ENCODE measurements around the gene MB.

Gene MB

GRCh38 chr22:35605851-35606481, 11.2 kb downstream of the MB start:
- no peaks in the 10 kb centered on the region for H3K9me3 ChIP-seq (ENCODE audit: low read length)
- H3K4me3 ChIP-seq (ENCODE audit: low read length) = no peak overlapping the region
- H2AFZ ChIP-seq (ENCODE audit: low read depth, low read length) = no peak overlapping the region
- no peaks in the 10 kb centered on the region for H3K4me1 ChIP-seq (ENCODE audit: insufficient read depth, low read length)
- no peaks in the 10 kb centered on the region for H3K36me3 ChIP-seq (ENCODE audit: insufficient read depth, low read length)
- H3K27me3 ChIP-seq (ENCODE audit: insufficient read depth, low read length) = peaks cover 9% of the 10 kb centered on the region

- Histone ChIP-seq H2AFZ (ENCODE audit: low read depth, low read length) (no peak overlapping the region), H3K27me3 (ENCODE audit: insufficient read depth, low read length) (peaks cover 9% of the 10 kb centered on the region), H3K36me3 (ENCODE audit: insufficient read depth, low read length) (no peaks in the 10 kb centered on the region), H3K4me1 (ENCODE audit: insufficient read depth, low read length) (no peaks in the 10 kb centered on the region), H3K9me3 (ENCODE audit: low read length) (no peaks in the 10 kb centered on the region), H3K4me3 (ENCODE audit: low read length) (no peak overlapping the region)
Observed at GRCh38 chr22:35605369-35605680, 11.8 kb downstream of the MB start.

- no peak overlapping the region for H3K4me3 ChIP-seq (ENCODE audit: low read length)
- no peaks in the 10 kb centered on the region for H3K9me3 ChIP-seq (ENCODE audit: low read length)
- no peak overlapping the region for H2AFZ ChIP-seq (ENCODE audit: low read depth, low read length)
- H3K36me3 ChIP-seq (ENCODE audit: insufficient read depth, low read length) = no peaks in the 10 kb centered on the region
- peaks cover 9% of the 10 kb centered on the region for H3K27me3 ChIP-seq (ENCODE audit: insufficient read depth, low read length)
- H3K4me1 ChIP-seq (ENCODE audit: insufficient read depth, low read length) = no peaks in the 10 kb centered on the region
Observed at GRCh38 chr22:35604621-35605368, 12.3 kb downstream of the MB start.

- no peaks in the 10 kb centered on the region for H3K4me1 ChIP-seq (ENCODE audit: insufficient read depth, low read length)
- H3K9me3 ChIP-seq (ENCODE audit: low read length) = no peaks in the 10 kb centered on the region
- no peak overlapping the region for H2AFZ ChIP-seq (ENCODE audit: low read depth, low read length)
- H3K4me3 ChIP-seq (ENCODE audit: low read length) = no peak overlapping the region
- H3K27me3 ChIP-seq (ENCODE audit: insufficient read depth, low read length) = peaks cover 6% of the 10 kb centered on the region
- H3K36me3 ChIP-seq (ENCODE audit: insufficient read depth, low read length) = no peaks in the 10 kb centered on the region
Observed at GRCh38 chr22:35601743-35602615, 15.2 kb downstream of the MB start.

- no peaks in the 10 kb centered on the region for H3K9me3 ChIP-seq (ENCODE audit: low read length)
- H2AFZ ChIP-seq (ENCODE audit: low read depth, low read length) = no peak overlapping the region
- H3K27me3 ChIP-seq (ENCODE audit: insufficient read depth, low read length) = peaks cover 6% of the 10 kb centered on the region
- H3K36me3 ChIP-seq (ENCODE audit: insufficient read depth, low read length) = no peaks in the 10 kb centered on the region
- no peak overlapping the region for H3K4me3 ChIP-seq (ENCODE audit: low read length)
- no peaks in the 10 kb centered on the region for H3K4me1 ChIP-seq (ENCODE audit: insufficient read depth, low read length)
Observed at GRCh38 chr22:35601013-35601580, 16.0 kb downstream of the MB start.

GRCh38 chr22:35600476-35600875, 16.7 kb downstream of the MB start:
- Histone ChIP-seq H3K9me3 (ENCODE audit: low read length) (no peaks in the 10 kb centered on the region), H2AFZ (ENCODE audit: low read depth, low read length) (no peak overlapping the region), H3K27me3 (ENCODE audit: insufficient read depth, low read length) (peaks cover 6% of the 10 kb centered on the region)

GRCh38 chr22:35599364-35599763, 17.8 kb downstream of the MB start:
- Histone ChIP-seq H3K9me3 (ENCODE audit: low read length) (peaks cover 1% of the 10 kb centered on the region), H3K4me1 (ENCODE audit: insufficient read depth, low read length) (no peaks in the 10 kb centered on the region), H3K27me3 (ENCODE audit: insufficient read depth, low read length) (no peaks in the 10 kb centered on the region), H3K36me3 (ENCODE audit: insufficient read depth, low read length) (no peaks in the 10 kb centered on the region), H3K4me3 (ENCODE audit: low read length) (no peak overlapping the region), H2AFZ (ENCODE audit: low read depth, low read length) (no peak overlapping the region)

More at GRCh38 chr22:35600476-35600875, 16.7 kb downstream of the MB start:
- Histone ChIP-seq H3K4me1 (ENCODE audit: insufficient read depth, low read length) (no peaks in the 10 kb centered on the region), H3K36me3 (ENCODE audit: insufficient read depth, low read length) (no peaks in the 10 kb centered on the region), H3K4me3 (ENCODE audit: low read length) (no peak overlapping the region)

- Histone ChIP-seq H2AFZ (ENCODE audit: low read depth, low read length) (no peak overlapping the region), H3K36me3 (ENCODE audit: insufficient read depth, low read length) (no peaks in the 10 kb centered on the region), H3K4me3 (ENCODE audit: low read length) (no peak overlapping the region), H3K4me1 (ENCODE audit: insufficient read depth, low read length) (no peaks in the 10 kb centered on the region), H3K9me3 (ENCODE audit: low read length) (peaks cover 1% of the 10 kb centered on the region), H3K27me3 (ENCODE audit: insufficient read depth, low read length) (no peaks in the 10 kb centered on the region)
Observed at GRCh38 chr22:35598396-35598710, 18.8 kb downstream of the MB start.

- Histone ChIP-seq H2AFZ (ENCODE audit: low read depth, low read length) (no peak overlapping the region), H3K4me3 (ENCODE audit: low read length) (no peak overlapping the region), H3K9me3 (ENCODE audit: low read length) (peaks cover 1% of the 10 kb centered on the region), H3K4me1 (ENCODE audit: insufficient read depth, low read length) (no peaks in the 10 kb centered on the region), H3K36me3 (ENCODE audit: insufficient read depth, low read length) (no peaks in the 10 kb centered on the region), H3K27me3 (ENCODE audit: insufficient read depth, low read length) (no peaks in the 10 kb centered on the region)
Observed at GRCh38 chr22:35597692-35598395, 19.3 kb downstream of the MB start.

- Histone ChIP-seq H3K4me3 (ENCODE audit: low read length) (no peak overlapping the region), H2AFZ (ENCODE audit: low read depth, low read length) (no peak overlapping the region), H3K9me3 (ENCODE audit: low read length) (peaks cover 1% of the 10 kb centered on the region), H3K36me3 (ENCODE audit: insufficient read depth, low read length) (no peaks in the 10 kb centered on the region), H3K4me1 (ENCODE audit: insufficient read depth, low read length) (no peaks in the 10 kb centered on the region), H3K27me3 (ENCODE audit: insufficient read depth, low read length) (no peaks in the 10 kb centered on the region)
Observed at GRCh38 chr22:35596821-35597220, 20.3 kb downstream of the MB start.

GRCh38 chr22:35594686-35595085, 22.4 kb downstream of the MB start:
- no peaks in the 10 kb centered on the region for H3K36me3 ChIP-seq (ENCODE audit: insufficient read depth, low read length)
- H3K27me3 ChIP-seq (ENCODE audit: insufficient read depth, low read length) = no peaks in the 10 kb centered on the region
- H3K9me3 ChIP-seq (ENCODE audit: low read length) = peaks cover 1% of the 10 kb centered on the region
- no peaks in the 10 kb centered on the region for H3K4me1 ChIP-seq (ENCODE audit: insufficient read depth, low read length)
- no peak overlapping the region for H2AFZ ChIP-seq (ENCODE audit: low read depth, low read length)
- H3K4me3 ChIP-seq (ENCODE audit: low read length) = no peak overlapping the region

GRCh38 chr22:35593891-35594470, 23.1 kb downstream of the MB start:
- Histone ChIP-seq H3K36me3 (ENCODE audit: insufficient read depth, low read length) (no peaks in the 10 kb centered on the region), H3K27me3 (ENCODE audit: insufficient read depth, low read length) (peaks cover 4% of the 10 kb centered on the region), H2AFZ (ENCODE audit: low read depth, low read length) (no peak overlapping the region), H3K4me3 (ENCODE audit: low read length) (no peak overlapping the region), H3K9me3 (ENCODE audit: low read length) (peaks cover 1% of the 10 kb centered on the region), H3K4me1 (ENCODE audit: insufficient read depth, low read length) (no peaks in the 10 kb centered on the region)

All from neuron (in vitro differentiated cells).